Brain microvascular endothelial cell (primary cell): Measurements from ENCODE around the gene GMDS.

Experiments
- DNase-seq: peaks from one replicate; pipeline ENCODE4 v3.0.0-alpha.2; 2020
- H3K27ac ChIP-seq: fragments of 250-450 bp; sonication (Bioruptor Pico); 2 replicates; pipeline ENCODE4 v1.5.1; 2020; ENCODE audit warnings: mild to moderate bottlenecking, moderate library complexity
- H3K27me3 ChIP-seq: fragments of 250-450 bp; sonication (Bioruptor Pico); replicated peaks from 2 replicates; pipeline ENCODE4 v1.5.1; 2020; ENCODE audit warnings: mild to moderate bottlenecking
- H3K36me3 ChIP-seq: fragments of 250-450 bp; sonication (Bioruptor Pico); replicated peaks from 2 replicates; pipeline ENCODE4 v1.5.1; 2020; ENCODE audit warnings: mild to moderate bottlenecking
- H3K4me3 ChIP-seq: 2 replicates; pipeline ENCODE4 v1.5.1; 2011; ENCODE audit warnings: low read depth, mild to moderate bottlenecking, control low read depth, low read length, moderate library complexity
- CTCF ChIP-seq: IDR thresholded peaks from 2 replicates; pipeline ENCODE4 v1.5.1; 2011; ENCODE audit warnings: low read depth, mild to moderate bottlenecking, moderate library complexity, low read length, control low read depth, inconsistent platforms; ENCODE audit errors: missing control alignments
- in situ Hi-C: cut with HindIII; loops from 2 replicates; pipeline ENCODE4 v1.10.0; 2017; ENCODE audit warnings: low sequenced_read_pairs, low pct_ligation_motif_present

GMDS gene

GRCh38 chr6:1855890-1856289, 389.5 kb downstream of the GMDS start:
- in situ Hi-C loops, result no loop called here
- TF ChIP-seq CTCF, result no peak
- Histone ChIP-seq H3K4me3 (no peak overlapping the region), H3K36me3 (no peaks in the 10 kb centered on the region), H3K27ac (no peak overlapping the region), H3K27me3 (no peaks in the 10 kb centered on the region)
- DNase-seq, result no peak

GRCh38 chr6:1854296-1854695, 391.1 kb downstream of the GMDS start:
- Histone ChIP-seq H3K27ac (no peak overlapping the region), H3K27me3 (no peaks in the 10 kb centered on the region), H3K36me3 (no peaks in the 10 kb centered on the region), H3K4me3 (no peak overlapping the region)
- DNase-seq, result no peak
- no peak for TF ChIP-seq CTCF
- in situ Hi-C loops, result no loop called here

- no peak overlapping the region for H3K4me3 ChIP-seq
- no peak for TF ChIP-seq CTCF
- DNase-seq, result no peak
- no peak overlapping the region for H3K27ac ChIP-seq
- H3K27me3 ChIP-seq, result no peaks in the 10 kb centered on the region
- H3K36me3 ChIP-seq, result no peaks in the 10 kb centered on the region
- in situ Hi-C loops, result no loop called here
Measured at GRCh38 chr6:1853761-1854160, 391.6 kb downstream of the GMDS start.

GRCh38 chr6:1851681-1852456, 393.5 kb downstream of the GMDS start:
- no peak for DNase-seq
- no peak for TF ChIP-seq CTCF
- in situ Hi-C loops, result no loop called here

GRCh38 chr6:1850840-1851157, 394.6 kb downstream of the GMDS start:
- Histone ChIP-seq H3K27ac (no peak overlapping the region), H3K4me3 (no peak overlapping the region), H3K27me3 (no peaks in the 10 kb centered on the region), H3K36me3 (no peaks in the 10 kb centered on the region)
- no peak for TF ChIP-seq CTCF
- DNase-seq, result no peak
- in situ Hi-C loops, result no loop called here

More at GRCh38 chr6:1851681-1852456, 393.5 kb downstream of the GMDS start:
- H3K36me3 ChIP-seq, result no peaks in the 10 kb centered on the region
- no peak overlapping the region for H3K4me3 ChIP-seq
- H3K27me3 ChIP-seq, result no peaks in the 10 kb centered on the region
- no peak overlapping the region for H3K27ac ChIP-seq

GRCh38 chr6:1850121-1850839, 395.1 kb downstream of the GMDS start:
- no peak for TF ChIP-seq CTCF
- Histone ChIP-seq H3K4me3 (no peak overlapping the region), H3K27me3 (no peaks in the 10 kb centered on the region), H3K27ac (no peak overlapping the region), H3K36me3 (no peaks in the 10 kb centered on the region)
- DNase-seq, result no peak
- in situ Hi-C loops, result no loop called here
